ENCODE results near the gene ELAC1. TPM values are rescaled to one million over a fixed set of nuclear protein-coding genes. Genes with fewer than 3 reads are reported as not detected.
A peak's percentile ranks its signal among the peaks of the same experiment; 100 is the strongest.

Gene ELAC1
- total RNA-seq, result 6.3 TPM

DNA sequence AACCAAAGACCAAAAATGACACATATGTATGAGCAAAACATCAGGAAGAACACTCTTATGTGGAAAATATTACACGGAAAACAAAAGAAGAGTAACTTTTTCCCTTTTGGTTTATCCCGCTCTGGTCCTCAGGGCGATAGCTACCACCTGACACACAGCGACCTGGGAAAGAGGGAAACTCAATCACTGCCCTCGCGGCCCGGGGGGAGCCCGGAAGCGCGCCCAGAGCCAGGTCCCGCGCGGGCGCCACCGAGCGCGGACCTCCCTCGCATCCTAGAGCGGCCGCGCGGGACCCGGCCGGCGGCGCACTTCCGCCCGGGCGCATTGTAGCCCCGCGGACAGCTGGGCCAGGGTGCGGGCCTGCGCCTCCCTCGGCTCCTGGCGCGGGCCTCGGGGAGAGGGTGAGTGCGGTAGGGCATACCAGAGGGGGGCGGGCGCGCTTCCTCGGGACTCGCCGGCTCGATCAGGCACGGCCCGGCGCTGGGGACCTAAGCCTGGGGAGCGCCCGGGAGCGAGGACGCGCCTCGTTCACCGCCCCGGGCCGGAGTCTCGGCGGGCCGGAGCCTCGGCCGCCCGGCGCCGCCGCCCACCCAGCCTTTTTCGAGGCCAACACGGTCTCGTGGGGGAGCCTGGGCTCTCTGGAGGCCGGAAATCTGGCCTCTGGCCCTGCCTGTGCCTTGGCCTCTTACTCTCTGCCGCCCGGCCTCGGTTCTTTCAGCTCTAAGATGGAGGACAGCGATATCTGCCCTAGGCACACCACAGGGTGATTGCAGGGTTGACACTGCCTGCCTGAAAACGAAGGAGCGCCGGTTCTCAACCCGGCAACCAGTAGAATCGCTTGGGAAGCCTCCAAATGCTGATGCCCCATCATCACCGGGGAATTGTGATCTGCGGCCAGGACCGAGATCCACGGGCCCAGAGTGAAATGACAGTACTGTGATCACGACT lies at the start of gene ELAC1:
Gene ELAC1, plus strand, starts transcription at position 327 of the 948 bp plus-strand sequence. CDS start 6,365 bp downstream, outside the sequence.
- Histone ChIP-seq H3K27me3 (ENCODE audit: control insufficient read depth in 3 of 3, insufficient read depth in 3 of 3, low read length in 3 of 3) (no peaks in the 10 kb centered on the region), H3K9me3 (ENCODE audit: control insufficient read depth in 3 of 3, low read length in 3 of 3) (no peaks in the 10 kb centered on the region), H3K36me3 (ENCODE audit: control insufficient read depth in 3 of 3, insufficient read depth in 3 of 3, low read length in 3 of 3) (no peaks in the 10 kb centered on the region), H3K4me3 (ENCODE audit: low read length in 3 of 3) (peak within 1 kb of the TSS; percentile 86 to 92 (median 88)), H3K9ac (ENCODE audit: low read depth in 1 of 3, low read length in 3 of 3) (peak within 1 kb of the TSS; percentile 98 to 99 (median 98)), H3K27ac (ENCODE audit: low read depth, low read length) (peak within 1 kb of the TSS; percentile 99), H3K4me1 (ENCODE audit: control insufficient read depth in 3 of 3, insufficient read depth in 3 of 3, low read length in 3 of 3) (peaks cover 7 to 21% (median 21%) of the 10 kb centered on the region in 3 donors)

GRCh38 chr18:50918153-50918552 lies 49.7 kb upstream of the ELAC1 start:
- Histone ChIP-seq H3K9ac (ENCODE audit: low read depth in 1 of 3, low read length in 3 of 3) (no peak overlapping the region), H3K4me1 (ENCODE audit: control insufficient read depth in 3 of 3, insufficient read depth in 3 of 3, low read length in 3 of 3) (no peaks in the 10 kb centered on the region), H3K27me3 (ENCODE audit: control insufficient read depth in 3 of 3, insufficient read depth in 3 of 3, low read length in 3 of 3) (no peaks in the 10 kb centered on the region), H3K36me3 (ENCODE audit: control insufficient read depth in 3 of 3, insufficient read depth in 3 of 3, low read length in 3 of 3) (peaks cover 0 to 35% (median 14%) of the 10 kb centered on the region in 3 donors), H3K9me3 (ENCODE audit: control insufficient read depth in 3 of 3, low read length in 3 of 3) (no peaks in the 10 kb centered on the region), H3K27ac (ENCODE audit: low read depth, low read length) (no peak overlapping the region), H3K4me3 (ENCODE audit: low read length in 3 of 3) (no peak overlapping the region)

DNA sequence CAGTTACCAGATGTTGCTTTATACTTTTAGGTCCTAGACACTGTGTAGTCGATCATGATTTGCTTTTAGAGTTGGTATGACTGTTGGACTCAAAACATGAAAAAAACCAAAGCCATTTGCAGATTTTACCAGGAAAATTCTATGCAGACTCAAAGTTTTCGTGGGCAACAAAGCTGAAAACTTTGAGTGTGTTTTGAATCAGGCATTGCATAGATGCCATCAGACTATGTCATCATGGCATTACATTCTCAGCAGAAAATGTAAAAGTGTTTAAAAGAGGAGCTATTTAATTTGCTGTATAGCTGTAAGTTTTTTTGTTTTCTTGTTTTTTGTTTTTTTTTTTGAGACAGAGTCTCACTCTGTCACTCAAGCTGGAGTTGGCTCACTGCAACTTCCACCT lies 43.5 kb upstream of the ELAC1 start:
- H3K27ac ChIP-seq (ENCODE audit: low read depth, low read length), result no peak overlapping the region
- H3K4me1 ChIP-seq (ENCODE audit: control insufficient read depth in 3 of 3, insufficient read depth in 3 of 3, low read length in 3 of 3), result no peaks in the 10 kb centered on the region
- no peak overlapping the region for H3K4me3 ChIP-seq (ENCODE audit: low read length in 3 of 3)
- peaks cover 9 to 39% (median 24%) of the 10 kb centered on the region in 3 donors for H3K36me3 ChIP-seq (ENCODE audit: control insufficient read depth in 3 of 3, insufficient read depth in 3 of 3, low read length in 3 of 3)
- H3K9me3 ChIP-seq (ENCODE audit: control insufficient read depth in 3 of 3, low read length in 3 of 3), result peaks cover 0 to 4% (median 0%) of the 10 kb centered on the region in 3 donors
- H3K27me3 ChIP-seq (ENCODE audit: control insufficient read depth in 3 of 3, insufficient read depth in 3 of 3, low read length in 3 of 3), result no peaks in the 10 kb centered on the region
- H3K9ac ChIP-seq (ENCODE audit: low read depth in 1 of 3, low read length in 3 of 3), result no peak overlapping the region

DNA sequence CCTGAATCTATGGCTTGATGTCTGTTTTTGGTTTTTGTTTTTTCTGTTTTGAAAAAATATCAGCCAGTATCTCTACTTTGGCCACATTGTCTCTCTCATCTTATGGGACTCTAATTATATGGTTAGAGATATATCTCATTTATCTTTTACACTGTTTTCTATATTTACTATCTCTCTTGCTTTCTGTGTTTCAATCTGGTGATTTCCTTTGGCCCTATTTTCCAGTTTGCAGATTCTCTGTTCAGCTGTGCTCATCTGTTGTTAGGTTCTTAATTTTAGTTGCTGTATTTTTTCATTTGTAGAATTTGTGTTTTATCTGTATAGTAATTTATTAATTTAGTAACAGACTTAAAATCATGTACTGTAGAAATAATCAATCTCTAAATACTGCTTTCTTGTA lies 41.3 kb upstream of the ELAC1 start:
- H3K27me3 ChIP-seq (ENCODE audit: control insufficient read depth in 3 of 3, insufficient read depth in 3 of 3, low read length in 3 of 3), result no peaks in the 10 kb centered on the region
- peaks cover 9 to 27% (median 20%) of the 10 kb centered on the region in 3 donors for H3K36me3 ChIP-seq (ENCODE audit: control insufficient read depth in 3 of 3, insufficient read depth in 3 of 3, low read length in 3 of 3)
- no peak overlapping the region for H3K27ac ChIP-seq (ENCODE audit: low read depth, low read length)
- H3K9me3 ChIP-seq (ENCODE audit: control insufficient read depth in 3 of 3, low read length in 3 of 3), result peaks cover 0 to 4% (median 0%) of the 10 kb centered on the region in 3 donors
- H3K9ac ChIP-seq (ENCODE audit: low read depth in 1 of 3, low read length in 3 of 3), result no peak overlapping the region
- no peak overlapping the region for H3K4me3 ChIP-seq (ENCODE audit: low read length in 3 of 3)
- H3K4me1 ChIP-seq (ENCODE audit: control insufficient read depth in 3 of 3, insufficient read depth in 3 of 3, low read length in 3 of 3), result no peaks in the 10 kb centered on the region

- peaks cover 9 to 27% (median 20%) of the 10 kb centered on the region in 3 donors for H3K36me3 ChIP-seq (ENCODE audit: control insufficient read depth in 3 of 3, insufficient read depth in 3 of 3, low read length in 3 of 3)
- H3K27ac ChIP-seq (ENCODE audit: low read depth, low read length), result no peak overlapping the region
- peaks cover 0 to 4% (median 0%) of the 10 kb centered on the region in 3 donors for H3K9me3 ChIP-seq (ENCODE audit: control insufficient read depth in 3 of 3, low read length in 3 of 3)
- H3K27me3 ChIP-seq (ENCODE audit: control insufficient read depth in 3 of 3, insufficient read depth in 3 of 3, low read length in 3 of 3), result no peaks in the 10 kb centered on the region
- no peak overlapping the region for H3K9ac ChIP-seq (ENCODE audit: low read depth in 1 of 3, low read length in 3 of 3)
- H3K4me3 ChIP-seq (ENCODE audit: low read length in 3 of 3), result no peak overlapping the region
- H3K4me1 ChIP-seq (ENCODE audit: control insufficient read depth in 3 of 3, insufficient read depth in 3 of 3, low read length in 3 of 3), result no peaks in the 10 kb centered on the region
These were observed 39.3 kb upstream of the ELAC1 start for GRCh38 chr18:50928551-50928950.

DNA sequence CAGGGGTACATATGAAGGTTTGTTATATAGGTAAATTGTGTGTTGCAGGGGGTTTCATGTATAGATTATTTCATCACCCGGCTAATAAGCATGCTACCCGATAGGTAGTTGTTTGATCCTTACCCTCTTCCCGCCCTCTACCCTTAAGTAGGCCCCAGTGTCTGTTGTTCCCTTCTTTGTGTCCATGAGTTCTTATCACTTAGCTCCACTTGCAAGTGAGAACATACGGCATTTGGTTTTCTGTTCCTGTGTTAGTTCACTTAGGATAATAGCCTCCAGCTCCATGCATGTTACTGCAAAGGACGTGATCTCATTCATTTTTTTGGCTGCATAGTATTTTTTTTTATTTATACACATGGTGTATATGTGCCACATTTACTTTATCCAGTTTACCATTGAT lies 34.2 kb upstream of the ELAC1 start:
- no peaks in the 10 kb centered on the region for H3K27me3 ChIP-seq (ENCODE audit: control insufficient read depth in 3 of 3, insufficient read depth in 3 of 3, low read length in 3 of 3)
- no peak overlapping the region for H3K4me3 ChIP-seq (ENCODE audit: low read length in 3 of 3)
- peaks cover 0 to 16% (median 0%) of the 10 kb centered on the region in 3 donors for H3K36me3 ChIP-seq (ENCODE audit: control insufficient read depth in 3 of 3, insufficient read depth in 3 of 3, low read length in 3 of 3)
- H3K4me1 ChIP-seq (ENCODE audit: control insufficient read depth in 3 of 3, insufficient read depth in 3 of 3, low read length in 3 of 3), result no peaks in the 10 kb centered on the region
- H3K9me3 ChIP-seq (ENCODE audit: control insufficient read depth in 3 of 3, low read length in 3 of 3), result no peaks in the 10 kb centered on the region
- H3K27ac ChIP-seq (ENCODE audit: low read depth, low read length), result no peak overlapping the region
- H3K9ac ChIP-seq (ENCODE audit: low read depth in 1 of 3, low read length in 3 of 3), result no peak overlapping the region

DNA sequence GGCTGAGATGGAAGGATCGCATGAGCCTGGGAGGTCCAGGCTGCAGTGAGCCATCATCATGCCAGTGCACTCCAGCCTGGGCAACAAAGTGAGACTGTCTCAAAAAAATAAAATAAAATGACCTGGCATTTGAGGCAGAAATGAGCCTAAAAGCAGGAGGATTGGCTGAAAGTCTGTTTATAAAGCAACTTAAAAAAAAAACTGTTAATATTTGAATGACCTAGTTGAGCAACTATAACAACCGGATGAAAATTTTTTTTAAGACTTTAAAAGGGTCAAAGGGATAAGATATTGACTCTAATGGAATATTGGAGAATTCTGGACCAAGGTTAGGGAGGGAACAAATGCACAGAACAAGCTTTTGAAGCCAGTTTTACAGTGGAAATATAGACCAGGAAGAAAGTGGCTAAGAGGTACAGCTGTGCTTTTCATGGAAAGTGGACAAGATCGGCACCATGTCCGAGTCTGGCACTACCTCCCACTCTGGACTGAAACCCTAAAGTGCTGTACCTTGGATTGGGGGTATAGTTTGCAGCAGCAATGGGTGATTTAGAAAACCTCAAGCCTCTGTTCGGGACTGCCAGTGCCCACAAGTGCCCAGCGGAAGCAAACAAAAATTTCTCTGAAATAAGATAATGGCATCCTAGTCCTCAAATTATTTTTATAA lies 33.2 kb upstream of the ELAC1 start:
- H3K27ac ChIP-seq (ENCODE audit: low read depth, low read length), result no peak overlapping the region
- H3K4me3 ChIP-seq (ENCODE audit: low read length in 3 of 3), result no peak overlapping the region
- H3K27me3 ChIP-seq (ENCODE audit: control insufficient read depth in 3 of 3, insufficient read depth in 3 of 3, low read length in 3 of 3), result no peaks in the 10 kb centered on the region
- peaks cover 0 to 16% (median 0%) of the 10 kb centered on the region in 3 donors for H3K36me3 ChIP-seq (ENCODE audit: control insufficient read depth in 3 of 3, insufficient read depth in 3 of 3, low read length in 3 of 3)
- H3K4me1 ChIP-seq (ENCODE audit: control insufficient read depth in 3 of 3, insufficient read depth in 3 of 3, low read length in 3 of 3), result no peaks in the 10 kb centered on the region
- H3K9ac ChIP-seq (ENCODE audit: low read depth in 1 of 3, low read length in 3 of 3), result no peak overlapping the region
- no peaks in the 10 kb centered on the region for H3K9me3 ChIP-seq (ENCODE audit: control insufficient read depth in 3 of 3, low read length in 3 of 3)

GRCh38 chr18:50935493-50936191 lies 32.2 kb upstream of the ELAC1 start:
- H3K4me3 ChIP-seq (ENCODE audit: low read length in 3 of 3), result no peak overlapping the region
- H3K4me1 ChIP-seq (ENCODE audit: control insufficient read depth in 3 of 3, insufficient read depth in 3 of 3, low read length in 3 of 3), result no peaks in the 10 kb centered on the region
- H3K27me3 ChIP-seq (ENCODE audit: control insufficient read depth in 3 of 3, insufficient read depth in 3 of 3, low read length in 3 of 3), result no peaks in the 10 kb centered on the region
- H3K36me3 ChIP-seq (ENCODE audit: control insufficient read depth in 3 of 3, insufficient read depth in 3 of 3, low read length in 3 of 3), result peaks cover 0 to 20% (median 0%) of the 10 kb centered on the region in 3 donors
- H3K27ac ChIP-seq (ENCODE audit: low read depth, low read length), result no peak overlapping the region
- no peak overlapping the region for H3K9ac ChIP-seq (ENCODE audit: low read depth in 1 of 3, low read length in 3 of 3)
- H3K9me3 ChIP-seq (ENCODE audit: control insufficient read depth in 3 of 3, low read length in 3 of 3), result no peaks in the 10 kb centered on the region

DNA sequence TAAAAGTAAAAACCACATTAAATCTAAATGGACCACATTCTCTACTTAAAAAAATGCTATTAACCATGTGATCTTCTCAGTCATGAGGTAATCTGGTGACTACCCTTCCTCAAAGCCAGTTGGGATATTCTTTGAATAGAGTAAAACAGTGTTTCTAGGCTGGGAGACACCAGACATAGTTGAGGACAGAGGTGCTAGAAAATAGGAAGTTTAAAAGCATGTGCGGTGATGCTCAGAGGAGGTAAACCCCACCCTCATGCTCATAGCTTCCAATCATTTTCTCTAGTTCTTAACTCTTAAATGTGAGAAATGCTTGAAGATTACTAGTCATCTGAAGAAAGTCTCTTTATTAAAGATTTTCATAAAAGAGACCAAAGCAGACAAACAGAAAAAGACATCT lies 30.7 kb upstream of the ELAC1 start:
- H3K27me3 ChIP-seq (ENCODE audit: control insufficient read depth in 3 of 3, insufficient read depth in 3 of 3, low read length in 3 of 3), result no peaks in the 10 kb centered on the region
- H3K9ac ChIP-seq (ENCODE audit: low read depth in 1 of 3, low read length in 3 of 3), result no peak overlapping the region
- H3K36me3 ChIP-seq (ENCODE audit: control insufficient read depth in 3 of 3, insufficient read depth in 3 of 3, low read length in 3 of 3), result peaks cover 0 to 21% (median 0%) of the 10 kb centered on the region in 3 donors
- H3K9me3 ChIP-seq (ENCODE audit: control insufficient read depth in 3 of 3, low read length in 3 of 3), result no peaks in the 10 kb centered on the region
- H3K4me3 ChIP-seq (ENCODE audit: low read length in 3 of 3), result no peak overlapping the region
- no peaks in the 10 kb centered on the region for H3K4me1 ChIP-seq (ENCODE audit: control insufficient read depth in 3 of 3, insufficient read depth in 3 of 3, low read length in 3 of 3)
- H3K27ac ChIP-seq (ENCODE audit: low read depth, low read length), result no peak overlapping the region
